Measurements from ENCODE around the gene KAT6B.

DNA sequence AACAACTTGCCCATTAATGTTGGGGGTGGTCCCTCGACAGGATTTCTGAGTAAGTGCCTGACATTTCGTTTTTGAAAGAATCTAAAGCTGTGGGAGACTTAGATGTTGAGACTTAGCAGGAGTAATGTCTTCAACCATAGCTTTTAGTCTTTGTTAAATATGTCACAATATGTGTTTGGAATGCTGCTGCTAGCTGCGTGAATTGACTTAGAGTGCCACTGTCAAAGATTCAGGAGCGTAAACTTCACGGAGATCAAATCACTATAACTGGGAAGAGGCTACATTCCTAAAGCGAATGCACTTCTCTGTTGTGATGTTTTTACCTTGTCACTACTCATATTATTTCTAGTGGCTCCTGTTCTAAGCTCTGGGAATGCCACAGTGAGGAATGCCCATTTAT, 193.8 kb downstream of the KAT6B start:
- TF ChIP-seq, protein P1, sequence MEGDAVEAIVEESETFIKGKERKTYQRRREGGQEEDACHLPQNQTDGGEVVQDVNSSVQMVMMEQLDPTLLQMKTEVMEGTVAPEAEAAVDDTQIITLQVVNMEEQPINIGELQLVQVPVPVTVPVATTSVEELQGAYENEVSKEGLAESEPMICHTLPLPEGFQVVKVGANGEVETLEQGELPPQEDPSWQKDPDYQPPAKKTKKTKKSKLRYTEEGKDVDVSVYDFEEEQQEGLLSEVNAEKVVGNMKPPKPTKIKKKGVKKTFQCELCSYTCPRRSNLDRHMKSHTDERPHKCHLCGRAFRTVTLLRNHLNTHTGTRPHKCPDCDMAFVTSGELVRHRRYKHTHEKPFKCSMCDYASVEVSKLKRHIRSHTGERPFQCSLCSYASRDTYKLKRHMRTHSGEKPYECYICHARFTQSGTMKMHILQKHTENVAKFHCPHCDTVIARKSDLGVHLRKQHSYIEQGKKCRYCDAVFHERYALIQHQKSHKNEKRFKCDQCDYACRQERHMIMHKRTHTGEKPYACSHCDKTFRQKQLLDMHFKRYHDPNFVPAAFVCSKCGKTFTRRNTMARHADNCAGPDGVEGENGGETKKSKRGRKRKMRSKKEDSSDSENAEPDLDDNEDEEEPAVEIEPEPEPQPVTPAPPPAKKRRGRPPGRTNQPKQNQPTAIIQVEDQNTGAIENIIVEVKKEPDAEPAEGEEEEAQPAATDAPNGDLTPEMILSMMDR (IDR thresholded peaks at IDR 0.05): no peak
- no peak for TF ChIP-seq POLR2A (IDR thresholded peaks at IDR 0.05)

All from uterus (tissue), 2 donors.